ENCODE results near the gene SCART1. TPM values are rescaled to one million over a fixed set of nuclear protein-coding genes. Genes with fewer than 3 reads are reported as not detected.

Gene SCART1
- total RNA-seq, 2 donors from 2014 or later = 2.2 to 10.1 TPM

- TF ChIP-seq POLR2AphosphoS5 (IDR thresholded peaks at IDR 0.05) (no peak), CTCF (IDR thresholded peaks at IDR 0.05) (no peak), POLR2A (IDR thresholded peaks at IDR 0.05) (no peak)
- Histone ChIP-seq H3K4me1 (replicated peaks) (no peaks in the 10 kb centered on the region), H3K4me3 (no peak overlapping the region), H3K27ac (no peak overlapping the region), H3K36me3 (no peaks in the 10 kb centered on the region), H3K9me3 (no peaks in the 10 kb centered on the region), H3K27me3 (replicated peaks; ENCODE audit: insufficient read depth) (no peaks in the 10 kb centered on the region)
- DNase-seq (ENCODE audit: low spot score) = no peak
- intact Hi-C loops (cut with DNase I) = no loop called here
- 78% methylated on average over 7 of the region's 7 CpGs for WGBS
These were observed 17.8 kb downstream of the SCART1 start for GRCh38 chr10:133471300-133472109.

GRCh38 chr10:133473270-133473669 lies 19.5 kb downstream of the SCART1 start:
- DNase-seq (ENCODE audit: low spot score) = no peak
- Histone ChIP-seq H3K4me3 (no peak overlapping the region), H3K27ac (no peak overlapping the region), H3K4me1 (replicated peaks) (no peaks in the 10 kb centered on the region), H3K27me3 (replicated peaks; ENCODE audit: insufficient read depth) (no peaks in the 10 kb centered on the region), H3K36me3 (no peaks in the 10 kb centered on the region), H3K9me3 (no peaks in the 10 kb centered on the region)
- intact Hi-C loops (cut with DNase I) = no loop called here
- TF ChIP-seq POLR2AphosphoS5 (IDR thresholded peaks at IDR 0.05) (no peak), CTCF (IDR thresholded peaks at IDR 0.05) (no peak), POLR2A (IDR thresholded peaks at IDR 0.05) (no peak)
- WGBS = 61% methylated on average over 4 of the region's 4 CpGs

- no peak for DNase-seq (ENCODE audit: low spot score)
- Histone ChIP-seq H3K4me3 (no peak overlapping the region), H3K27me3 (replicated peaks; ENCODE audit: insufficient read depth) (no peaks in the 10 kb centered on the region), H3K36me3 (no peaks in the 10 kb centered on the region), H3K9me3 (no peaks in the 10 kb centered on the region), H3K4me1 (replicated peaks) (no peaks in the 10 kb centered on the region), H3K27ac (no peak overlapping the region)
- intact Hi-C loops (cut with DNase I) = no loop called here
- WGBS = 80% methylated on average over 2 of the region's 2 CpGs
- no peak for TF ChIP-seq CTCF (IDR thresholded peaks at IDR 0.05)
- no peak for TF ChIP-seq POLR2A (IDR thresholded peaks at IDR 0.05)
- no peak for TF ChIP-seq POLR2AphosphoS5 (IDR thresholded peaks at IDR 0.05)
These were observed 20.3 kb downstream of the SCART1 start for GRCh38 chr10:133474027-133474426.

GRCh38 chr10:133474665-133475424 lies 21.1 kb downstream of the SCART1 start:
- intact Hi-C loops (cut with DNase I) = no loop called here
- no peaks in the 10 kb centered on the region for H3K36me3 ChIP-seq
- no peak for TF ChIP-seq CTCF (IDR thresholded peaks at IDR 0.05)
- no peak for TF ChIP-seq POLR2A (IDR thresholded peaks at IDR 0.05)
- TF ChIP-seq POLR2AphosphoS5 (IDR thresholded peaks at IDR 0.05) = no peak
- no peak overlapping the region for H3K27ac ChIP-seq
- no peak for DNase-seq (ENCODE audit: low spot score)
- H3K9me3 ChIP-seq = no peaks in the 10 kb centered on the region
- H3K27me3 ChIP-seq (replicated peaks; ENCODE audit: insufficient read depth) = no peaks in the 10 kb centered on the region
- no peaks in the 10 kb centered on the region for H3K4me1 ChIP-seq (replicated peaks)
- 87% methylated on average over 12 of the region's 12 CpGs for whole genome bisulfite sequencing
- H3K4me3 ChIP-seq = no peak overlapping the region

All from prostate gland (tissue), 2 donors.